GM18508 (cell line): ENCODE data around the gene PLAAT4.
"Not testable (repeated sequence)": the region's sequence is repeated elsewhere in the genome, so short reads cannot be mapped to it uniquely, and the experiment has no call there.

Experiments
- ATAC-seq: cut with Tn5 transposase; IDR thresholded peaks from one replicate; pipeline ENCODE4 v1.9.1; 2021; ENCODE audit warnings: moderate number of reproducible peaks; ENCODE audit not compliant: insufficient read depth, unreplicated experiment

PLAAT4 gene

GRCh38 chr11:63510360-63511047 lies 26.1 kb upstream of the PLAAT4 start:
- ATAC-seq, result no peak

- no peak for ATAC-seq
These were observed 25.4 kb upstream of the PLAAT4 start for GRCh38 chr11:63511048-63511748.

GRCh38 chr11:63512816-63513215 lies 23.8 kb upstream of the PLAAT4 start:
- ATAC-seq, result no peak

DNA sequence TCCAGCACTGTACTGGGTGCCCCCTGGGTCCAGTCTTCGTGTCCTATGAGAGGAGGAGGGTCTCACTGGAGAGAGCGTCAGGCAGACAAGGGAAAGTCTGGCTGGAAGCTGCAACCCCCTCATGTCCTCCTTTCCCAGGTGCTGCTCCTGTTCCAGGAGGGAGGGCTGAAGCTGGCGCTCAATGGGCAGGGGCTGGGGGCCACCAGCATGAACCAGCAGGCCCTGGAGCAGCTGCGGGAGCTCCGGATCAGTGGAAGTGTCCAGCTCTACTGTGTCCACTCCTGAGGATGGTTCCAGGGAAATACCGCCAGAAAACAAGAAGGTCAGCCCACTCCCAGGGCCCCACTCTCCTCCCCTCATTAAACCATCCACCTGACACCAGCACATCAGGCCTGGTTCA lies 20.5 kb upstream of the PLAAT4 start:
- no peak for ATAC-seq

DNA sequence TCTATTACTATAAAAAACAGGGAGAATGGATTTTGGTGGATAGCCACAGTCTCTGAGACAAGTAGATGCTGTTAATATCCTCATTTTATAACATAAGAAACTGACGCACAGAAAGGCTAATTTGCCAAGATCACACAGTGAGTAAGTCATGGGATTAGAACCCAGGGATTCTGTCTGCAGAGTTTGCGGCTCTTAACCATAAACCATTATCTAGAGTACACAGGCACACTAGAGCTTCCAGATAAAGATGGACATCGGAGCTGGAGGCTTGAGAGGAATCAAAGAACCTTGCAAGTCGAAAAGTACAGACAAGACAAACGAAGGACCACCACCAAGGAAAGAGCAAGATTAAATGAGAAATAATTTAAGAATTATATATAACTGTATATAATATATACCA lies 19.5 kb upstream of the PLAAT4 start:
- no peak for ATAC-seq

DNA sequence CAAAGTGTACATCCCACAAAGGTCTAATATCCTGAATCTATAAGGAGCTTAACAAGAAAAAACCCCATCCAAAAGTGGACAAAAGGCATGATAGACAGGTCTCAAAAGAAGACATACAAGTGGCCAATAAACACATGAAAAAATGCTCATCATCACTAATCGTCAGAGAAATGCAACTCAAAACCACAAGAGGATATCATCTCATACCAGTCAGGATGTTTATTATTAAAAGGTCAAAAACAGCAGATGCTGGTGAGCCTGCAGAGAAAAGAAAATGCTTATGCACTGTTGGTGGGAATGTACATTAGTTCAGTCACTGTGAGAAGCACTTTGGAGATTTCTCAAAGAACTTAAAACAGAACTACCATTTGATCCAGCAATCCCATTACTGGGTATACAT lies 18.1 kb upstream of the PLAAT4 start:
- no peak for ATAC-seq

DNA sequence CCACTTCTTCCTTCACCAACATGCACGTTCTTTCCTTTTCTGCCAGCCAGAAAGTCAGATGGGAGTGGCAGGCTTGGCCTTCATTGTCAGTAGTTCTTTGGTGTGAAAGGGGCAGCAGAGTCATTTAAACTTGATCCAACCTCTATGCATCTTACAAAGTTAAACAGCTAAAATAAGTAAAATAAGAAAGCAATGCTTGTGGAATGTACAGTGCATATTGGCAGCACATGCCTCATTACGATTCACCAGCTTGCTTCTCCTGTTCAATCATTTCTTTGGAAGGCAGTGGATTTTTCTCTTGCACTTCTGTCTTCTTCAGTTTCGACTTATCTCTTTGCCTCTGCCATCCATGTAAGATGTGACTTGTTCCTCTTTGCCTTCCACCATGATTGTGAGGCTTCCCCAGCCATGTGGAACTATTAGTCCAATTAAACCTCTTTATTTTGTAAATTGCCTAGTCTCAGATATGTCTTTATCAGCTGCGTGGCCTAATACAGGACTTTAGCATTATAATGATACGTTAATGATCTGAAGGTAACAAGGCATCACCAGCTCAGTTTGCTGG lies 15.9 kb upstream of the PLAAT4 start:
- ATAC-seq, result no peak

GRCh38 chr11:63521896-63522295 lies 14.7 kb upstream of the PLAAT4 start:
- no peak for ATAC-seq

DNA sequence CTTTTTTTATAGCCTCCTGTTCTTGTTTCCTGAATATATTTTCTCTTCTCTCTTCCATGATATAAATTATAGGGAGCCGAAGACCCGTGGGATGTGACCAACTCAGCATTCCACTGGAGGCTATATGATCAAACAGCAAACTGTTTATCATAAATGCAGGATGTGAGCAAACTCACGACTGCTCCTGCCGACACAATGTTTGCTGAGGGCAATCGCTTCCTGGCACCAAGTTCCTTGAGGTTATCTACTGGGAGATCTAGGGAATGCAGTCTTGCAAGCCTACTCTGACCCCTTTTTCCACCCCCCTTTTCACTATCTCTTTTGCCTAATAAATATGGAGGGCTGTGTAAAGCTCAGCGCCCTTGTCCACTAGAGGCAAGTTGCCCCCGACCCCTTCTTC lies 13.5 kb upstream of the PLAAT4 start:
- ATAC-seq, result no peak

DNA sequence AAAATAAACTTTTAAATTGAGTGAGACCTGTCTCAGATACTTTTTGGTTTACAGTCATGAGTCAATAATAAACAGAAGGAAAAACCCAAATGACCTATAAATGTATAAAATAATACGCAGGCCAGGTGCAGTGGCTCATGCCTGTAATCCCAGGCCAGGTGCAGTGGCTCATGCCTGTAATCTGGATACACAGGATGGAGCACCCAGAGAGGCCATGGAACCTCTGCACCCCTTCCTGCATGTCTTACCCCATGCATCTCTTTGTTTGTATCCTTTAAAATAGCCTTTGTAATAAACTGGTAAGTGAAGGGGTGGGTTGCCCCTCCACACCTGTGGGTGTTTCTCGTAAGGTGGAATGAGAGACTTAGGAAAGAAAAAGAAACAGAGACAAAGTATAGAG lies 8.9 kb upstream of the PLAAT4 start:
- ATAC-seq, result no peak

DNA sequence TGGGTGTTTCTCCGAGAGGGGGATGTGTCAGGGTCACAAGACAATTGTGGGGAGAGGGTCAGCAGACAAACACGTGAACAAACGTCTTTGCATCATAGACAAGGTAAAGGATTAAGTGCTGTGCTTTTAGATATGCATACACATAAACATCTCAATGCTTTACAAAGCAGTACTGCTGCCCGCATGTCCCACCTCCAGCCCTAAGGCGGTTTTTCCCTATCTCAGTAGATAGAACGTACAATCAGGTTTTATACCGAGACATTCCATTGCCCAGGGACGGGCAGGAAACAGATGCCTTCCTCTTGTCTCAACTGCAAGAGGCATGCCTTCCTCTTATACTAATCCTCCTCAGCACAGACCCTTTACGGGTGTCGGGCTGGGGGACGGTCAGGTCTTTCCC lies 8.5 kb upstream of the PLAAT4 start:
- not testable (repeated sequence) for ATAC-seq

DNA sequence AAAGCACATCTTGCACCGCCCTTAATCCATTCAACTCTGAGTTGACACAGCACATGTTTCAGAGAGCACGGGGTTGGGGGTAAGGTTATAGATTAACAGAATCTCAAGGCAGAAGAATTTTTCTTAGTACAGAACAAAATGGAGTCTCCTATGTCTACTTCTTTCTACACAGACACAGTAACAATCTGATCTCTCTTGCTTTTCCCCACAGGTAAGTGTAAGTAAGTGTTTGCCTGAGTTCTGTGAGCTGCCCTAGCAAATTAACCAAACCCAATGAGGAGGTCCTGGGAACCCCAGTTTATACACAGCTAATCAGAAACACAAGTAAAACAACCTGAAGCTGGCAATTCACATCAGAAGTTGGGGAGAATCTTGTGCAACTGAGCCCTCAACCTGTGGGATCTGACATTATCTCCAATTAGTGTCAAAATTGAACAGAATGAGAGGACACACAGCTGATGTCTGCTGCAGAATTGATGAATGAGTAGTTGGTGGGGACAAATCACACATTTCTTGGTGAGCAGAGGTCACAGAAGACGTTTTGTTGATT lies 7.8 kb upstream of the PLAAT4 start:
- ATAC-seq, result not testable (repeated sequence)

DNA sequence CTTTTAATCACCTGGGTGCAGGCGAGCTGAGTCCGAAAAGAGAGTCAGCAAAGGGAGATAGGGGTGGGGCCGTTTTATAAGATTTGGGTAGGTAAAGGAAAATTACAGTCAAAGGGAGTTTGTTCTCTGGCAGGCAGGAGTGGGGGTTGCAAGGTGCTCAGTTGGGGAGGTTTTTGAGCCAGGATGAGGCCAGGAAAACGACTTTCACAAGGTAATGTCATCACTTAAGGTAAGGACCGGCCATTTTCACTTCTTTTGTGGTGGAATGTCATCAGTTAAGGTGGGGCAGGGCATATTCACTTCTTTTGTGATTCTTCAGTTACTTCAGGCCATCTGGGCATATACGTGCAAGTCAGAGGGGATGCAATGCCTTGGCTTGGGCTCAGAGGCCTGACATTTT lies 7.2 kb upstream of the PLAAT4 start:
- not testable (repeated sequence) for ATAC-seq

GRCh38 chr11:63530021-63530420 lies 6.6 kb upstream of the PLAAT4 start:
- ATAC-seq, result no peak

DNA sequence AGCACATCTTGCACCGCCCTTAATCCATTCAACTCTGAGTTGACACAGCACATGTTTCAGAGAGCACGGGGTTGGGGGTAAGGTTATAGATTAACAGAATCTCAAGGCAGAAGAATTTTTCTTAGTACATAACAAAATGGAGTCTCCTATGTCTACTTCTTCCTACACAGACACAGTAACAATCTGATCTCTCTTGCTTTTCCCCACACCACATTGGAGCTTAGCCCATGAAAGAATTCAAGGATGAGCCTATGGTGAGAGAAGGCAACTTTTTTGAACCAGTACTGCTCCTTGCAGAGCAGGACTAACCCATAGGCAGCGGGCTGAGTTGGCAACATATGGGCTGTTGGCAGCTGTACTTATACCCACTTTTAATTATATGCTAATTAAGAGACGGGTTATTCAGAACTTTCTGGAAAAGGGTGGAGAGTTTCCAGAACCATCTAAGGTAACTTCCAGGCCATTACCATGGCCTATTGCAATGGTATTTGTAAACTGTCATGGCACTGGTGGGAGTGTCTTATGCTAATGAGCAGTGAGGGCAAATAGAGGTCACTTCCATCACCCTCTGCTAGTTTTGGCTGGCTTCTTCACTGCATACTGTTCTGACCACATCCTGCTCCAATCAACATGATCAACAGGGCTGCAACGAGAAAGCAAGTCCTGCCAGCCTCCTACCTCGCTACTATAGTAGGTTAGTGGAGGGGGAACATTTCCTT lies 5.4 kb upstream of the PLAAT4 start:
- ATAC-seq, result peak; percentile 76

- no peak for ATAC-seq
These were observed 4.5 kb upstream of the PLAAT4 start for GRCh38 chr11:63532117-63532516.

DNA sequence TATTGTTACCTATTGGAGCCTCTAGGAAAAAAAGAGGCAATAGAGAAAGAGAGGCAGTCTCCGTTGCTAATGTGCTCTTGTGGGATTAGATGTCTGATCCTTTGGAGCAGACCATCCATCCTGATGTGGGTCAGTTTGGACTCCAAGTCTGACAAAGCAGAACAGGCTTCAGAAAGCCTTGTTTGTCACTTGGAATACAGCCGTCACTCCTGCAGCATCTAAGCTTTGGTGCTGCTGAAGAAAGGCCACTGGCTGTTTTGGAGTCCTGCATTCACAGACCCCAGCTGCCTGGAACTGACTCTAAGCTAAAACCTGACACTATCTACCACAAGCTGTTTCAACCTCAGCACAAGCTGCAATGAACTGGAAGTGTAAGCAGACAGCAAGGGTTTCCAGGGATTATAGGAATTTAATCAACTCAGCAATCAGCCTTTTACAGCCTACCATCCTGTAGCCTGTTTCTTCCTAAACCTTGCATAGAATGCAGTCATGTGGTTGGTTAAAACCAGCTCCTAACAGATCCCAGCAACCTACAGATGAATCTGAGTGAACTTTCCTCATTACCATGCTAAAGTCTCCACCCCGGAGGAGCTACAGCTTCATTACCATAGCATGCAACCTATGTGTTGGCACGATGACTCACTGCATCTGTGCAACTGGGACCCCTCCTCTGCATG lies 3.7 kb upstream of the PLAAT4 start:
- ATAC-seq, result no peak

DNA sequence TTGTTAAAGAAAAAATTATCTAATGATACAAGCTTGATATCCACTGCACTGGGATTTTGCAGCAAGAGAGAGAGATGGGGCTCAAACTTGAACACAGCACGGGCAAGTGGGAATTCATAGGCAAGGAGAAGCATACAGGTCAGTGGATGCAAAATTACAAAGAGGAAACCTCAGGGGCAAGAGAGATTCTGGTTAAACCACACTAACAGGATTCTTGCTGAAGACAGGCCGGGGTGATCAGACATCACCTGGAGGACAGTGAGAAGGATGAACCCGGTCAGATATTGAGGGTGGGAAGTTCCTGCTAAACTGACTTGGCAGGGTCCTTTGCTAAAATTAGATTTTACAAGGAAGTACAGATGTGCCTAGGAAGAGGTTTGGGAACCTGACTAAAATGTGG lies 2.5 kb upstream of the PLAAT4 start:
- ATAC-seq, result no peak

DNA sequence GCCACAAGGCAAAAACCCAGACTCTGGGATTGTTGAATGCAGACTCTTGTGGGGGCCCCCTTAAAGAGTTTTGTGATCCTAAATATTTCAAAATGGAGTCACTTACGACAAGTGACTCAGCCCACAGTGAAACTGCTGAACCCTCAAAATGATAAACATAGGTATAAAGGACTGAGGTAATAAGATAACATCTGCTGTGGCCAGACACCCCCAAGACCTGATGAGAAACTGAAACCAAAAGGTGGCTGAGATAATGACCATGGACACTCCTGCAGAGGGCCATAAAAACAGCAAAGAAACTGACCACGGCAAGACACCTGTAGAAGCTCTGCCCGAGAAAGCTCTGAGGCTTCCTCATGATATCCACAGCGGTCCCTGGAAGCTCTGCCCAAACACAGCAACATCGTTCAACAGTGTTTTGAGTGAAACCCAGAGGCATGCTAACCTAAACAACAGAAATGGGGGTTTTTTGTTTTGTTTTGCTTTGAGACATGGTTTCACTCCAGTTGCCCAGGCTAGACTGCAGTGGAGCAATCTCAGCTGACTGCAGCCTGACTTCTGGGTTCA lies 1.6 kb upstream of the PLAAT4 start:
- ATAC-seq, result no peak

DNA sequence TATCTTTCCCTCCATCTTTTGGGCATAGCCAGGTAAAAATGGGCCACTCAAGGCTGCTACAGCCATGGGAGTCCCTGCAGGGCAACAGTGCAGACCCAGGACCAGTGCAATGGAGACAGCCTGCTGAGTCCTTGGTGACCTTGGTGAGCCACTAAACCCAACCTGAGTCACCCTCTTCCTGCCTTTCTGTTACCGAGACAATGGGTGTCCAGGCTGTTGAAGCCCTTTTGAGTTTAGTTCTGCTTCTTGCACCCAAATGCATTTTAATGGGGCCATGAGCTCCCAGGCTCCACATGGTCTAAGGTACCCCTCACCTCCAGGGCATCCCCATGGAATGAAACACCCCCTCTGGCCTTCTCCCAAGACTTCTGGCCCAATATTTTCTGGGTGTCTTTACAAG lies 874 bp upstream of the PLAAT4 start:
- ATAC-seq, result no peak
